CD4-positive, CD25-positive, alpha-beta regulatory T cell (primary cell): ENCODE results near the gene SHC2. TPM values are rescaled to one million over a fixed set of nuclear protein-coding genes. Genes with fewer than 3 reads are reported as not detected.
A peak's percentile ranks its signal among the peaks of the same experiment; 100 is the strongest.

Experiments
- ATAC-seq, 2 donors: fragments of 150-1000 bp; cut with Tn5 transposase; one replicate each; pipeline ENCODE4 v1.10.0; 2021; ENCODE audit warnings: low read depth in 2 of 2, moderate number of reproducible peaks in 2 of 2, moderate library complexity in 1 of 2
- DNase-seq, 3 donors: peaks; one replicate each; pipeline versions ENCODE4 v3.0.0 to v3.0.0-alpha.2; 2012 to 2022; ENCODE audit warnings: mixed read lengths in 1 of 3
- H3K27ac ChIP-seq: one replicate; pipeline ENCODE4 v1.7.0; 2013; ENCODE audit warnings: mild to moderate bottlenecking, low read length; ENCODE audit not compliant: insufficient read depth, poor library complexity, severe bottlenecking
- H3K27me3 ChIP-seq: one replicate; pipeline ENCODE4 v1.7.0; 2013; ENCODE audit warnings: low read length; ENCODE audit not compliant: control insufficient read depth, insufficient read depth
- H3K36me3 ChIP-seq: one replicate; pipeline ENCODE4 v1.7.0; 2013; ENCODE audit warnings: mild to moderate bottlenecking, low read length, moderate library complexity; ENCODE audit not compliant: control insufficient read depth, insufficient read depth
- H3K4me1 ChIP-seq: 2 replicates; pipeline ENCODE4 v1.7.0; 2013; ENCODE audit warnings: mild to moderate bottlenecking, low read length; ENCODE audit not compliant: insufficient read depth, control insufficient read depth, poor library complexity, severe bottlenecking
- H3K4me3 ChIP-seq: one replicate; pipeline ENCODE4 v1.7.0; 2013; ENCODE audit warnings: low read depth, mild to moderate bottlenecking, low read length, moderate library complexity
- H3K9me3 ChIP-seq, 2 experiments: 1 replicate in 1 of 2; 2 replicates in 1 of 2; pipeline ENCODE4 v1.7.0; 2013; ENCODE audit warnings: low read length in 2 of 2, mild to moderate bottlenecking in 1 of 2, moderate library complexity in 1 of 2; ENCODE audit not compliant: control insufficient read depth in 2 of 2
- H3K27ac Mint-ChIP-seq, 3 donors: one replicate each; pipeline ENCODE4 v1.8.0; 2020 to 2022; ENCODE audit warnings: mild to moderate bottlenecking in 3 of 3, mixed read lengths in 3 of 3, moderate library complexity in 2 of 3
- H3K27me3 Mint-ChIP-seq: one replicate; pipeline ENCODE4 v1.8.0; 2022; ENCODE audit warnings: mild to moderate bottlenecking, mixed read lengths
- H3K36me3 Mint-ChIP-seq: one replicate; pipeline ENCODE4 v1.8.0; 2020; ENCODE audit warnings: mixed read lengths
- H3K4me1 Mint-ChIP-seq, 4 donors: one replicate each; pipeline ENCODE4 v1.8.0; 2020 to 2022; ENCODE audit warnings: mixed read lengths in 4 of 4, mild to moderate bottlenecking in 1 of 4
- H3K4me3 Mint-ChIP-seq, 4 donors: one replicate each; pipeline ENCODE4 v1.8.0; 2020 to 2022; ENCODE audit warnings: mild to moderate bottlenecking in 4 of 4, mixed read lengths in 4 of 4, moderate library complexity in 3 of 4
- H3K9me3 Mint-ChIP-seq, 7 donors: one replicate each; pipeline ENCODE4 v1.8.0; 2020 to 2022; ENCODE audit warnings: mixed read lengths in 7 of 7, mild to moderate bottlenecking in 3 of 7, moderate library complexity in 2 of 7
- polyA plus RNA-seq, 4 donors: library from polyadenylated mRNA; unstranded; fragments of 300-500 nt; fragmentation: Illumina TruSeq; gene quantifications; one replicate each; pipeline ENCODE4 v1.2.3, GENCODE V29; 2021
- total RNA-seq: library from RNA; stranded (reverse); gene quantifications from one replicate; pipeline ENCODE4 v1.2.3, GENCODE V29; 2022

The SHC2 gene
- total and polyA plus RNA-seq, 5 donors from 2014 or later: not detected

GRCh38 chr19:498977-499623 is 38.3 kb upstream of the SHC2 start:
- Mint-ChIP-seq H3K4me1 (peaks cover 0 to 18% (median 0%) of the 10 kb centered on the region in 4 donors), H3K27me3 (peaks cover 24% of the 10 kb centered on the region), H3K27ac (peak overlapping the region in 1 of 3 donors; percentile 90), H3K4me3 (peak overlapping the region in 1 of 4 donors; percentile 88), H3K36me3 (no peaks in the 10 kb centered on the region), H3K9me3 (peaks cover 0 to 2% (median 0%) of the 10 kb centered on the region in 7 donors)
- ATAC-seq: no peak
- Histone ChIP-seq H3K4me3 (no peak overlapping the region), H3K27me3 (peaks cover 4% of the 10 kb centered on the region), H3K36me3 (no peaks in the 10 kb centered on the region), H3K9me3 (no peaks in the 10 kb centered on the region), H3K4me1 (peaks cover 11% of the 10 kb centered on the region), H3K27ac (no peak overlapping the region)
- no peak for DNase-seq

DNA sequence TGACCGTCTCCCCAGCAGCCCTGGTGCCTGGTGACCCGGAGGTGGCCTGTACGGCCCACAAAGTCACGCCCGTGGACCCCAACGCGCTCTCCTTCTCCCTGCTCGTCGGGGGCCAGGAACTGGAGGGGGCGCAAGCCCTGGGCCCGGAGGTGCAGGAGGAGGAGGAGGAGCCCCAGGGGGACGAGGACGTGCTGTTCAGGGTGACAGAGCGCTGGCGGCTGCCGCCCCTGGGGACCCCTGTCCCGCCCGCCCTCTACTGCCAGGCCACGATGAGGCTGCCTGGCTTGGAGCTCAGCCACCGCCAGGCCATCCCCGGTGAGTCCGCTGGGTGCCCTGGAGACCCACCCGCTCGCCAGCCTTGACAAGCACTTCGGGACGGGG is 37.7 kb upstream of the SHC2 start:
- no peak for ATAC-seq
- no peak overlapping the region for H3K4me3 Mint-ChIP-seq

DNA sequence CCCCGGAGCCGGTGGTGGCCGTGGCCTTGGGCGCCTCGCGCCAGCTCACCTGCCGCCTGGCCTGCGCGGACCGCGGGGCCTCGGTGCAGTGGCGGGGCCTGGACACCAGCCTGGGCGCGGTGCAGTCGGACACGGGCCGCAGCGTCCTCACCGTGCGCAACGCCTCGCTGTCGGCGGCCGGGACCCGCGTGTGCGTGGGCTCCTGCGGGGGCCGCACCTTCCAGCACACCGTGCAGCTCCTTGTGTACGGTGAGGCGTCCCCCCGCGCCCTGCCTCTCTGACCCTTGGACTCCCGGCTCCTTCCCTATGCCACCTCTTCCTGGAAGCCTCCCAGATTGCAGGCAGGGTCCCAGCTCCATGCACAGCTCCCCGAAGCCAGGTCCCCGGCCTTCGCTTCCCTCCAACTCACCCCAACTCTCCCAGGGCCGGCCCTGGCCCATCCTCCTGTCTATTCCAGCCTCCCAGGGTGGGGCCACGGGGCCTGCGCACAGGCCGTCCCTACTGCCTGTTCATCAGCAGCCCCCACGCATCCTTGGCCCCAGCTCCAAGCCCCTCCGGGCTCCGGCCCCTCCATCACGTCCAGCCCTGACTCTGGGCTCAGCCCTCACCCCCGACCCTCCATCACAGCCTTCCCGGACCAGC is 37.2 kb upstream of the SHC2 start:
- Histone ChIP-seq H3K9me3 (no peaks in the 10 kb centered on the region), H3K4me1 (peaks cover 11% of the 10 kb centered on the region), H3K36me3 (no peaks in the 10 kb centered on the region), H3K27me3 (peaks cover 4% of the 10 kb centered on the region), H3K27ac (no peak overlapping the region), H3K4me3 (no peak overlapping the region)
- Mint-ChIP-seq H3K4me3 (no peak overlapping the region), H3K27me3 (peaks cover 24% of the 10 kb centered on the region), H3K4me1 (peaks cover 0 to 21% (median 1%) of the 10 kb centered on the region in 4 donors), H3K36me3 (no peaks in the 10 kb centered on the region), H3K9me3 (peaks cover 0 to 2% (median 0%) of the 10 kb centered on the region in 7 donors), H3K27ac (no peak overlapping the region)
- DNase-seq: no peak
- ATAC-seq: no peak

More for the DNA sequence above, 37.7 kb upstream of the SHC2 start:
- Histone ChIP-seq H3K27me3 (peaks cover 4% of the 10 kb centered on the region), H3K4me3 (no peak overlapping the region), H3K9me3 (no peaks in the 10 kb centered on the region), H3K27ac (no peak overlapping the region), H3K36me3 (no peaks in the 10 kb centered on the region), H3K4me1 (peaks cover 11% of the 10 kb centered on the region)
- no peak for DNase-seq
- H3K27ac Mint-ChIP-seq: no peak overlapping the region
- peaks cover 0 to 21% (median 1%) of the 10 kb centered on the region in 4 donors for H3K4me1 Mint-ChIP-seq
- H3K36me3 Mint-ChIP-seq: no peaks in the 10 kb centered on the region
- H3K9me3 Mint-ChIP-seq: peaks cover 0 to 2% (median 0%) of the 10 kb centered on the region in 7 donors
- peaks cover 24% of the 10 kb centered on the region for H3K27me3 Mint-ChIP-seq

DNA sequence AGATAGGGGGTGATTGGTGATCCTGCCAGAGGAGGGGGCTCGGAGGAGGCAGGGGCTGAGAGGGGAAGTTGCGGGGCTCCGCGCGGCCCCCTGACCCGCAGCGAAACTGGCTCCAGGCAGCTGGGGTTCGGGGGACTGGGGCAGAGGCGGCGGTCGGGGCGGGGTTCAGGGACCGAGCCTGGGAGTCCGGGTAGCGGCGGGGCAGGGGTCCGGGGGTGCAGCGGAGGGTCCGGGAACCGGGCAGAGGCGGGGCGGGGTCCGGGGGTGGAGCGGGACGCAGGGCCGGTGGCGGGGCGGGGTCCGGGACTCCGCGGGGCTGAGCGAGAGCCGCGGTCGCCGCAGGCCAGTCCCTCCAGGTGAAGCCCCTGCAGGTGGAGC is 36.6 kb upstream of the SHC2 start:
- Histone ChIP-seq H3K9me3 (no peaks in the 10 kb centered on the region), H3K36me3 (no peaks in the 10 kb centered on the region), H3K4me3 (no peak overlapping the region), H3K4me1 (peaks cover 11% of the 10 kb centered on the region), H3K27ac (no peak overlapping the region), H3K27me3 (peaks cover 4% of the 10 kb centered on the region)
- no peak overlapping the region for H3K27ac Mint-ChIP-seq
- H3K27me3 Mint-ChIP-seq: peaks cover 24% of the 10 kb centered on the region
- DNase-seq (no peak), ATAC-seq (no peak)
- H3K9me3 Mint-ChIP-seq: peaks cover 0 to 2% (median 0%) of the 10 kb centered on the region in 7 donors
- peaks cover 0 to 21% (median 1%) of the 10 kb centered on the region in 4 donors for H3K4me1 Mint-ChIP-seq
- H3K36me3 Mint-ChIP-seq: no peaks in the 10 kb centered on the region
- no peak overlapping the region for H3K4me3 Mint-ChIP-seq

DNA sequence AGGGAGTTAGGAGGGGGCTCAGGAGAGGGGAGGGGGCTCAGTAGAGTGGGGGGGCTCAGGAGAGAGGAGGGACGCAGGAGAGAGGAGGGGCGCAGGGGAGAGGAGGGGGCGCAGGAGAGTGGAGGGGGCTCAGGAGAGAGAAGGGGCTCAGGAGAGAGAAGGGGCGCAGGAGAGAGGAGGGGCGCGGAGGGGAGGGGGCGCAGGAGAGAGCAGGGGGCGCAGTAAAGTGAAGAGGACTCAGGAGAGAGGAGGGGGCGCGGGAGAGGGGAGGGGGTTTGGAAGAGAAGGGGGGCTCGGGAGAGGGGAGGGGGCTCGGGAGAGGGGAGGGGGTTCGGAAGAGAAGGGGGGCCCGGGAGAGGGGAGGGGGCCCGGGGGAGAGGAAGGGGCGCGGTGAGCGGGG is 36.2 kb upstream of the SHC2 start:
- Mint-ChIP-seq H3K27ac (no peak overlapping the region), H3K4me3 (no peak overlapping the region), H3K36me3 (no peaks in the 10 kb centered on the region), H3K27me3 (peaks cover 24% of the 10 kb centered on the region), H3K9me3 (peaks cover 0 to 1% (median 0%) of the 10 kb centered on the region in 7 donors), H3K4me1 (peaks cover 0 to 21% (median 1%) of the 10 kb centered on the region in 4 donors)
- no peak for DNase-seq
- H3K9me3 ChIP-seq: no peaks in the 10 kb centered on the region
- H3K27me3 ChIP-seq: peaks cover 4% of the 10 kb centered on the region
- ATAC-seq: no peak
- H3K4me3 ChIP-seq: no peak overlapping the region
- H3K4me1 ChIP-seq: peaks cover 11% of the 10 kb centered on the region
- no peaks in the 10 kb centered on the region for H3K36me3 ChIP-seq
- no peak overlapping the region for H3K27ac ChIP-seq

DNA sequence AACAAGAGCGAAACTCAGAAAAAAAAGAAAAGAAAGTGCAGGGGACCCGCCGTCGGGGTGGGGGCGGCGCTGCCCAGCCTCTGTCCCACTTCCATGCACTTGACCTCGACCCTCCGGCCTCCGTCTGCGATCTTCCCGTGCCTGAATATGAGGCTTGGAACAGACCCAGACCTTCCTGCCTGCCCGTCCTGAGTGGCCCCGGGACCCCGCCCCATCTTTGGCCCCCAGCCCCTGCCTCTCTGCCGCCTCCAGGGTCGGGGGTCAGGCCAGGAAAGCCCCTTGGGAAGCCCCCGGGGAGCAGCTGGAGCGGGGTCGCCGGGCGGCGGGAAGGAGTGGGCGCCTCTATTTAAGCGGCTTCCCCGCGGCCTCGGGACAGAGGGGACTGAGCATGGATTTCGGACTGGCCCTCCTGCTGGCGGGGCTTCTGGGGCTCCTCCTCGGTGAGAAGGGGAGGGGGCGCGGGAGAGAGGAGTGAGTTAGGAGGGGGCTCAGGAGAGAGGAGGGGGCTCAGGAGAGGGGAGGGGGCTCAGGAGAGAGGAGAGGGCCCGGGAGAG is 35.4 kb upstream of the SHC2 start, which contains the start of gene MADCAM1:
MADCAM1 (plus strand) TSS at position 375 of the 554 bp plus-strand sequence; CDS start at position 389, 14 bp downstream.
- H3K27ac Mint-ChIP-seq: no peak within 1 kb of the TSS
- H3K27me3 ChIP-seq: peaks cover 4% of the 10 kb centered on the region
- no peaks in the 10 kb centered on the region for H3K9me3 ChIP-seq
- peaks cover 11% of the 10 kb centered on the region for H3K4me1 ChIP-seq
- no peaks in the 10 kb centered on the region for H3K9me3 Mint-ChIP-seq
- peaks cover 24% of the 10 kb centered on the region for H3K27me3 Mint-ChIP-seq
- H3K27ac ChIP-seq: no peak within 1 kb of the TSS
- DNase-seq: no peak
- no peaks in the 10 kb centered on the region for H3K36me3 ChIP-seq
- peaks cover 0 to 21% (median 1%) of the 10 kb centered on the region in 4 donors for H3K4me1 Mint-ChIP-seq
- H3K4me3 ChIP-seq: no peak within 1 kb of the TSS
- H3K36me3 Mint-ChIP-seq: no peaks in the 10 kb centered on the region
- no peak within 1 kb of the TSS for H3K4me3 Mint-ChIP-seq
- ATAC-seq: no peak

- no peak overlapping the region for H3K27ac Mint-ChIP-seq
- H3K4me3 ChIP-seq: no peak overlapping the region
- peak in 1 of 2 donors; percentile 28 for ATAC-seq
- H3K27ac ChIP-seq: no peak overlapping the region
- H3K27me3 ChIP-seq: peaks cover 4% of the 10 kb centered on the region
- no peaks in the 10 kb centered on the region for H3K36me3 ChIP-seq
- H3K27me3 Mint-ChIP-seq: peaks cover 24% of the 10 kb centered on the region
- peaks cover 0 to 21% (median 1%) of the 10 kb centered on the region in 4 donors for H3K4me1 Mint-ChIP-seq
- H3K36me3 Mint-ChIP-seq: no peaks in the 10 kb centered on the region
- no peak overlapping the region for H3K4me3 Mint-ChIP-seq
- H3K4me1 ChIP-seq: peaks cover 11% of the 10 kb centered on the region
- DNase-seq: peak; percentile 12 to 49 (median 48)
- H3K9me3 ChIP-seq: no peaks in the 10 kb centered on the region
- H3K9me3 Mint-ChIP-seq: no peaks in the 10 kb centered on the region
Measured at GRCh38 chr19:495402-496111, 34.7 kb upstream of the SHC2 start.
